HG03460 (cell line): ENCODE data around the gene CYTH1.
"Not testable (repeated sequence)": the region's sequence is repeated elsewhere in the genome, so short reads cannot be mapped to it uniquely, and the experiment has no call there.

ENCODE experiments used
- ATAC-seq: cut with Tn5 transposase; IDR thresholded peaks from one replicate; pipeline ENCODE4 v1.9.1; 2021; ENCODE audit not compliant: unreplicated experiment

The CYTH1 gene

GRCh38 chr17:78789149-78789662 lies 7.1 kb upstream of the CYTH1 start:
- ATAC-seq: no peak

DNA sequence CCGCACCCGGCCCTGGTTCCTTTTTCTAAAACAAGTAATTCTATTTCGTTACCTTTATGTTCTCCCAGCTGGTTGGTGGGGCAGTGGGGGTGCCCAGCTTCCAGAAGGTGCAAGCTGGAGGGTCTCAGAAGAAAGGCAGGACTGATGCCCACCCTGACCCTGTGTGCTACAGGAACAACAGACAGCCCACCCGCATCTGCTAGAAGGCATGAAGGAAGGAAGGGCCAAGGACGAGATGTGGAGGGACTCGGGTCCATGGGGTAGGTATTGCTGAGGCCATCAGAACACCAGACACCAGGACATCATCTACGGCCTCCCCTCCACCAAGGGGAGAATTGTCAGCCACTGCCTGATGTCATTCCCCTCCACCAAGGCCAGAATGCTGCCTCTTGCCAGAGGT lies 6.4 kb upstream of the CYTH1 start:
- ATAC-seq: no peak

DNA sequence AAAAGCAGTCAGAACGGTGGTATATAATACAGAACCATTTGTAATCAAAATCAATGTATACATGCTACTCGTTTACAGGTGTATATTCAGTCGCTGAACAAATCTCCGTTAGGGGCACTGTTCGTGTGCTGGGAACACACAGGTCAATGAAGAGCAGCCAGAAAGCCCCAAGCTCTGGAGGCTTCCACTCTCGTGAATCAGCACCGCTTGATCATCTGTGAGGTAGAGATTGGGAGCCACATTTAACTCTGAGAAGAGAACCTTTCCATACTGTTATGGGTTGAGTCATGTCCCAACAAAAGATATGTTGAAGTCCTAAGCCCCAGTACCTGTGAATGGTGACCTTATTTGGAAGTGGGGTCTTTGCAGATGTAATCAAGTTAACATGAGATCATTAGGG lies 5.4 kb upstream of the CYTH1 start:
- ATAC-seq: no peak

GRCh38 chr17:78785663-78786057 lies 3.6 kb upstream of the CYTH1 start:
- ATAC-seq: no peak

- ATAC-seq: no peak
These were observed 3.1 kb upstream of the CYTH1 start for GRCh38 chr17:78785011-78785662.

- no peak for ATAC-seq
These were observed 2.3 kb upstream of the CYTH1 start for GRCh38 chr17:78784352-78784751.

- no peak for ATAC-seq
These were observed 1.7 kb upstream of the CYTH1 start for GRCh38 chr17:78783711-78784324.

DNA sequence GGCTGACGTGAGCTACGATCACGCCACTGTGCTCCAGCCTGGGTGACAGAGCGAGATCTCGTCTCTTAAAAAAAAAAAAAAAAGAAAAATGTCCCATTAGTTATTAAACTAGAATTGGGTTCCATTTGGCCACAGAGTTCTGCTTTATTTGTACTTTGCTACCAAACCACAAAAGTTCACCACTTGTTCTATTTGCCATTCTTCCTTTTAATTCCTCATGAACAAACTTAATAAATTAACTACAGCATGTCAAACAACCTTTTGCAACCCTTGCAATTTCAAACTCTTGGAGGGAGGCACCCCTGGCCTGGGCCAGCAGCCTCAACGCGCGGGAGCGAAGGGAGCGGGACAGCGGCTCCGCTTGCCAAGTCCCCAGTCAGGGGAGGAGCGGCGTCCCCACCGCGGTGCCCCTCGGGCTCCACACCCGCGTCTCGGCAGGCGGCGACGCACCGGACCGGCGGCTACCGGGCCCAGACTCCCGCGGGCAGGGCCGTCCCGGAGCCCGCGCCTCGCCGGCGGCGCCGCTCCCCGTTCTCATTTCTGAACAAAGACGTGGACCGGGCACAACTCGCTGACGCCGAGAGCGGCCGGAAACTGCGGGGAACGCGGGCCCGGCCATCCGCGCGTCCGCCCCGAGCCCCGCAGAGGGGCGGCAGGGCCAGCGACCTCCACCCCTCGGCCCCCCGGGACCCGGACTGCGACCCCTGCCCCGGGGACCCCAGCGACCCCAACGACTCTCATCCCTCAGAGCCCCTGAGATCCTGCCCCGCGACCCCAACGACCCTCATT lies 775 bp downstream of the CYTH1 start:
- ATAC-seq: no peak

DNA sequence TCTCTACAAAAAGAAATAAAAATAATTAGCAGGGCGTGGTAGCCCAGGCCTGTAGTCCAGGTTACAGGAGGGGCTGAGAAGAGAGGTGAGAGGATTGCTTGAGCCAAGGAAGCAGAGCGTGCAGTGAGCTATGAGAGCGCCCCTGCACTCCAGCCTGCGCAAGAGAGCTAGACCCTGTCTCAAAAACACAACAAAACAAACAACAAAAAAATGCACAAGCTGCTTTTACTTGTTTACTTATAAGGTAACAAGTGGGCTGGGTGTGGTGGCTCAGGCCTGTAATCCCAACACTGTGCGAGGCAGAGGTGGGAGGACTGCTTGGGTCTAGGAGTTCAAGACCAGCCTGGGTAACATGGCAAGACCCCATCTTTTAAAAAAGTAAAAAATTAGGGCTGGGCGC lies 1.7 kb downstream of the CYTH1 start:
- no peak for ATAC-seq

GRCh38 chr17:78779850-78780249 lies 2.2 kb downstream of the CYTH1 start:
- no peak for ATAC-seq

- not testable (repeated sequence) for ATAC-seq
These were observed 2.8 kb downstream of the CYTH1 start for GRCh38 chr17:78779286-78779651.

GRCh38 chr17:78777881-78778280 lies 4.2 kb downstream of the CYTH1 start:
- ATAC-seq: no peak

- peak; percentile 50 for ATAC-seq
These were observed 7.0 kb downstream of the CYTH1 start for GRCh38 chr17:78774956-78775571.

- no peak for ATAC-seq
These were observed 7.6 kb downstream of the CYTH1 start for GRCh38 chr17:78774453-78774852.

DNA sequence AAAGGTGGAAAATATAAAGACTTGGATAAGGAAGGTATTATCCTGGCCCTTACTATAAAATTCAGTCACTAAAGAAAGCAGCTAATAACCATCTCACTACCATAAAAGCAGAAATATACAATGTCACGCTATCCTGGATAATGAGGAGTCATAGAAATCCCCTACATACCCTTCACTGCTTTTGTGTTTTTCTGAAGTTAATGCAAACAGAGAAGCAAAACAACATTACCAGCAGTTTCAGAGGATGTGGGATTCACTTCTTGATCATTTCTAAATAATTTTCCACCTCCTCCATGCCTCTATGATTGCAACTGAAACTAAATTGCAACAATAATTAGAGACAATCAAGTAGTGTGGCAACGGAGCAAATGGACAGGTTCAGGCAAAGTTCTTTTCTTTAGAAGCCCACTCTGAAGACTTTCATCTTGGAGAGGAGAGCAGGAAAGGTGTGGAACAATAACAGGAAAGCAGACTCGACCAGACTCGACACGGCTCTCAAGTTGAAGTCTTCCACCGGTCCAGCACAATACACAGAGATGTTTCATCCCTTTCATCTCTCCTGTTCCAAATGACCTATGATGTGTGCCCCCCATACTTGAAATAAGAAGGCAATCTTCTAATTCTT lies 10.2 kb downstream of the CYTH1 start:
- no peak for ATAC-seq

GRCh38 chr17:78769196-78769773 lies 12.8 kb downstream of the CYTH1 start:
- no peak for ATAC-seq

- no peak for ATAC-seq
These were observed 14.3 kb downstream of the CYTH1 start for GRCh38 chr17:78767806-78768205.

DNA sequence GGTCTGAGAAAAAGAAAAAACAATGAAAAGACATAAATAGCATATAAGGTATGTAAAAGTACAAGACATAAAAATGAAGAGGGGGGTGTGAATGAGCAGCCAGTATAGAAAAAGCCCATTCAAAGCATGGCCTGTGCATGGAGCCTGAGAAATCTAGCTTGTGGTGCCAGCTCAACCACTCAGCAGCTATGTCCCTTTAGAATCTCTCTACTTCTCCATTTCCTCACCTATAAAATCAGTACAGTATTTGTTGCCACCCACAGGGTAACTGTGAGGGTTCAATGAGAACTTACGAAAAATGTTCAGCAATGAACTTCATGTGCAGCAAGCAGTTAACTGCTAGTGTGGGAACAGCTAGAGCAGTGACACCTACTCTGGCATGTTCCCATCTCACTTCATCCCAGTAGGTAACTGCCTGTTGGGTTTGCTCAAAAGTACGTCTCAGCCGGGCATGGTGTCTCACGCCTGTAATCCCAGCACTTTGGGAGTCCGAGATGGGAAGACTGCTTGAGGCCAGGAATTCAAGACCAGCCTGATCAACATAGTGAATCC lies 15.3 kb downstream of the CYTH1 start:
- no peak for ATAC-seq

DNA sequence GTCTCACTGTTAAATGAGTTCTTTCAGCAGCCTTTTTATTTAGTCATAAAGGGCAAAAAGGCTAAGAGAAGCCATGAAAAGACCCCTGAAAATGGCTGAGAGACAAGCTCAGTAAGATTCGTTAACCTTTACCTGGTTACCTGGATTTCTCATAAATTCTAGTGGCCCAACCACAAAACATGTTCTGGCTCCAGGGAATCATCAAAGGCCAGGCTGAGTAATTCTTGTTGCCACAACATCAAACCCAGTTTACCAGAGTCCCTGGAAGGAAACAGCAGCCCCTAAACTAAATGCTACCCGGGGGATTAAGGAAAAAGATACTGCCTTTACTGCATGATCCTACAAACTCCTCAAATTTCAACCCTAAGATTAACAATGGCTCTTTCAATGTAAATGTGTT lies 15.8 kb downstream of the CYTH1 start:
- ATAC-seq: no peak

DNA sequence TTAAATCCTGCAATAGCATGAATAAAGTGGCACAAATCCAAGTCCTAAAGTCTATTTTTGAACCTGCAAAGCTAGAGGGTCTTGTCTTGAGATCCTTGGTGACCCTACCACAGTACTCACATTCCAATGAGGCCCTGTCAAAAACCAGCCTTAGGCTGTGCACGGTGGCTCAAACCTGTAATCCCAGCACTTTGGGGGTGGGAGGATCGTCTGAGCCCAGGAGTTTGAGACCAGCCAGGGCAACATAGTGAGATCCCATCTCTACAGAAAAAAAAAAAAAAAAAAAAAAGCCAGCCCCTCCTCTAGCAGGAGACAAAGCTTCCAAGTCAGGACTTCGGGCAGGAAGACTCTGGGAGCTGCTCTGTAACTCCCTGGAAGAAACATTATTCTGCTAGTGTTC lies 16.3 kb downstream of the CYTH1 start:
- no peak for ATAC-seq

GRCh38 chr17:78764871-78765270 lies 17.2 kb downstream of the CYTH1 start:
- no peak for ATAC-seq
